Esophagus squamous epithelium (tissue), 4 donors: ENCODE results near the gene TIMM9. TPM values are rescaled to one million over a fixed set of nuclear protein-coding genes. Genes with fewer than 3 reads are reported as not detected.

Experiments
- small RNA-seq, 4 donors: library from RNA; depleted of rRNA; stranded (forward); fragments of <200 nt; gene quantifications; one replicate each; pipeline ENCODE3, GENCODE V24; 2016
- total RNA-seq, 4 donors: library from RNA; depleted of rRNA; stranded (reverse); fragments of >200 nt; gene quantifications; one replicate each; pipeline ENCODE4 v1.1.0, GENCODE V29; 2016

Gene TIMM9
- total RNA-seq, 4 donors from 2014 or later = 34.0 to 65.0 (median 59.0) TPM

Small RNA genes lying within 50 kb of the gene (small RNA-seq; reads per million reads assigned to genes)
- gene HSBP1P1 (0 reads per million in 4 donors), gene RF00019 (0 reads per million in 4 donors)

Other genes with a start within 250 kb of the TIMM9 start
- gene ACTR10, start 227.4 kb downstream of the TIMM9 start, total RNA-seq = 10 to 100 TPM; 19.2 to 62.6 (median 39.4) TPM
- 100 to 1,000 TPM in 3 of 4 donors, 10 to 100 TPM in 1; 73.6 to 157 (median 119) TPM for gene PSMA3, start 182.7 kb downstream of the TIMM9 start, total RNA-seq
- gene ARID4A, start 129.0 kb downstream of the TIMM9 start, total RNA-seq = 10 to 100 TPM in 3 of 4 donors, 1 to 10 TPM in 1; 9.9 to 19.3 (median 13.4) TPM
- gene TOMM20L, start 31.6 kb downstream of the TIMM9 start, total RNA-seq = not detected
- 10 to 100 TPM in 3 of 4 donors, 1 to 10 TPM in 1; 9.6 to 16.8 (median 13.9) TPM for gene KIAA0586, start 188 bp upstream of the TIMM9 start, total RNA-seq
- gene DACT1, start 210.4 kb upstream of the TIMM9 start, total RNA-seq = 1 to 10 TPM in 2 of 4 donors, not detected in 2; 1.7 to 3.1 TPM